BLaER1 (cell line): ENCODE data around the gene NUP214.
"Not testable (repeated sequence)": the region's sequence is repeated elsewhere in the genome, so short reads cannot be mapped to it uniquely, and the experiment has no call there.

ENCODE experiments used
- H3K27ac ChIP-seq: shearing (Covaris generic); formaldehyde crosslinking; 2 replicates; pipeline ENCODE4 v1.8.1; 2022
- H3K27me3 ChIP-seq: shearing (Covaris generic); formaldehyde crosslinking; 2 replicates; pipeline ENCODE4 v1.8.1; 2022
- H3K36me3 ChIP-seq: shearing (Covaris generic); formaldehyde crosslinking; 2 replicates; pipeline ENCODE4 v1.8.1; 2022
- H3K4me1 ChIP-seq: shearing (Covaris generic); formaldehyde crosslinking; 2 replicates; pipeline ENCODE4 v1.8.1; 2022
- H3K4me2 ChIP-seq: shearing (Covaris generic); formaldehyde crosslinking; 2 replicates; pipeline ENCODE4 v1.8.1; 2022
- H3K4me3 ChIP-seq: shearing (Covaris generic); formaldehyde crosslinking; 2 replicates; pipeline ENCODE4 v1.8.1; 2022
- H3K9ac ChIP-seq: shearing (Covaris generic); formaldehyde crosslinking; 2 replicates; pipeline ENCODE4 v1.8.1; 2022
- H3K9me3 ChIP-seq: shearing (Covaris generic); formaldehyde crosslinking; 2 replicates; pipeline ENCODE4 v1.8.1; 2022
- H4K20me1 ChIP-seq: shearing (Covaris generic); formaldehyde crosslinking; 2 replicates; pipeline ENCODE4 v1.8.1; 2022
- Cebpa-rat ChIP-seq: shearing (Covaris generic); IDR thresholded peaks from 2 replicates; pipeline ENCODE4 v1.8.1; 2022

Gene NUP214

GRCh38 chr9:131198041-131198715, 72.8 kb downstream of the NUP214 start:
- Histone ChIP-seq H4K20me1 (0 out of 2 replicates have a peak, but pooled peaks cover 19% of the 10 kb centered on the region), H3K9ac (no peak overlapping the region), H3K27ac (no peak overlapping the region), H3K4me2 (peak overlapping the region; percentile 50; the same call in 1 of the 2 replicates), H3K4me1 (peaks cover 18% of the 10 kb centered on the region), H3K36me3 (peaks cover 95% of the 10 kb centered on the region), H3K4me3 (no peak overlapping the region), H3K9me3 (no peaks in the 10 kb centered on the region), H3K27me3 (no peaks in the 10 kb centered on the region)
- TF ChIP-seq Cebpa-rat, result no peak

GRCh38 chr9:131201856-131202255, 76.5 kb downstream of the NUP214 start:
- Histone ChIP-seq H3K27ac (no peak overlapping the region), H4K20me1 (0 out of 2 replicates have a peak, but pooled peaks cover 19% of the 10 kb centered on the region), H3K4me1 (peaks cover 13% of the 10 kb centered on the region), H3K9me3 (no peaks in the 10 kb centered on the region), H3K36me3 (peaks cover 100% of the 10 kb centered on the region), H3K4me3 (no peak overlapping the region), H3K9ac (no peak overlapping the region), H3K4me2 (no peak overlapping the region), H3K27me3 (no peaks in the 10 kb centered on the region)
- no peak for TF ChIP-seq Cebpa-rat

GRCh38 chr9:131203431-131204218, 78.2 kb downstream of the NUP214 start:
- Histone ChIP-seq H3K9me3 (peaks cover 6% of the 10 kb centered on the region; the same call in 1 of the 2 replicates), H3K36me3 (peaks cover 100% of the 10 kb centered on the region), H3K27ac (no peak overlapping the region), H3K4me2 (no peak overlapping the region), H3K27me3 (no peaks in the 10 kb centered on the region), H4K20me1 (0 out of 2 replicates have a peak, but pooled peaks cover 3% of the 10 kb centered on the region), H3K4me1 (peaks cover 6% of the 10 kb centered on the region), H3K9ac (no peak overlapping the region), H3K4me3 (no peak overlapping the region)
- no peak for TF ChIP-seq Cebpa-rat

GRCh38 chr9:131204285-131204684, 78.9 kb downstream of the NUP214 start:
- Histone ChIP-seq H3K36me3 (peaks cover 100% of the 10 kb centered on the region), H3K4me1 (peaks cover 6% of the 10 kb centered on the region), H3K9me3 (peaks cover 9% of the 10 kb centered on the region; the same call in 1 of the 2 replicates), H3K27ac (no peak overlapping the region), H3K9ac (no peak overlapping the region), H3K27me3 (no peaks in the 10 kb centered on the region), H3K4me3 (no peak overlapping the region), H4K20me1 (no peaks in the 10 kb centered on the region), H3K4me2 (no peak overlapping the region)
- no peak for TF ChIP-seq Cebpa-rat

GRCh38 chr9:131206495-131206894, 81.1 kb downstream of the NUP214 start:
- no peak overlapping the region for H3K4me2 ChIP-seq
- no peak overlapping the region for H3K9ac ChIP-seq
- H3K27ac ChIP-seq, result no peak overlapping the region
- no peak for TF ChIP-seq Cebpa-rat
- H3K4me1 ChIP-seq, result peaks cover 6% of the 10 kb centered on the region
- peaks cover 31% of the 10 kb centered on the region for H3K9me3 ChIP-seq
- H4K20me1 ChIP-seq, result no peaks in the 10 kb centered on the region
- H3K27me3 ChIP-seq, result no peaks in the 10 kb centered on the region
- no peak overlapping the region for H3K4me3 ChIP-seq
- H3K36me3 ChIP-seq, result peaks cover 100% of the 10 kb centered on the region

GRCh38 chr9:131211920-131212319, 86.5 kb downstream of the NUP214 start:
- H3K4me2 ChIP-seq, H4K20me1 ChIP-seq, H3K9ac ChIP-seq, H3K27ac ChIP-seq, H3K27me3 ChIP-seq, H3K4me3 ChIP-seq, H3K4me1 ChIP-seq: not testable (repeated sequence)
- peaks cover 49% of the 10 kb centered on the region for H3K9me3 ChIP-seq
- peaks cover 99% of the 10 kb centered on the region for H3K36me3 ChIP-seq

- H3K4me2 ChIP-seq, result no peak overlapping the region
- no peaks in the 10 kb centered on the region for H3K27me3 ChIP-seq
- peaks cover 98% of the 10 kb centered on the region for H3K36me3 ChIP-seq
- no peak overlapping the region for H3K4me3 ChIP-seq
- H4K20me1 ChIP-seq, result no peaks in the 10 kb centered on the region
- TF ChIP-seq Cebpa-rat, result no peak
- H3K4me1 ChIP-seq, result no peaks in the 10 kb centered on the region; the same call in 1 of the 2 replicates
- H3K27ac ChIP-seq, result no peak overlapping the region
- H3K9ac ChIP-seq, result no peak overlapping the region
- H3K9me3 ChIP-seq, result peaks cover 39% of the 10 kb centered on the region
Observed at GRCh38 chr9:131214286-131214856, 89.0 kb downstream of the NUP214 start.

GRCh38 chr9:131214876-131215275, 89.5 kb downstream of the NUP214 start:
- H3K4me2 ChIP-seq, result no peak overlapping the region
- peaks cover 34% of the 10 kb centered on the region for H3K9me3 ChIP-seq
- no peak overlapping the region for H3K4me3 ChIP-seq
- no peak overlapping the region for H3K9ac ChIP-seq
- H4K20me1 ChIP-seq, result no peaks in the 10 kb centered on the region
- H3K4me1 ChIP-seq, result no peaks in the 10 kb centered on the region; the same call in 1 of the 2 replicates
- no peak for TF ChIP-seq Cebpa-rat
- H3K27me3 ChIP-seq, result no peaks in the 10 kb centered on the region
- peaks cover 98% of the 10 kb centered on the region for H3K36me3 ChIP-seq
- no peak overlapping the region for H3K27ac ChIP-seq

- H3K36me3 ChIP-seq, result peaks cover 90% of the 10 kb centered on the region
- TF ChIP-seq Cebpa-rat, result no peak
- no peak overlapping the region for H3K4me3 ChIP-seq
- H4K20me1 ChIP-seq, result no peaks in the 10 kb centered on the region
- no peak overlapping the region for H3K9ac ChIP-seq
- H3K9me3 ChIP-seq, result peaks cover 15% of the 10 kb centered on the region
- no peak overlapping the region for H3K4me2 ChIP-seq
- no peaks in the 10 kb centered on the region; the same call in 1 of the 2 replicates for H3K4me1 ChIP-seq
- H3K27ac ChIP-seq, result no peak overlapping the region
- no peaks in the 10 kb centered on the region for H3K27me3 ChIP-seq
Observed at GRCh38 chr9:131216806-131217205, 91.4 kb downstream of the NUP214 start.
